Stimulated activated CD8-positive, alpha-beta memory T cell treated with anti-CD3 and anti-CD28 coated beads, Interleukin-12 subunit alpha, Interleukin-12 subunit beta, amount 100 ng/mL, for 24 hours (primary cell): ENCODE data around the gene WDR45.
A peak's percentile ranks its signal among the peaks of the same experiment; 100 is the strongest.
"Not testable (repeated sequence)": the region's sequence is repeated elsewhere in the genome, so short reads cannot be mapped to it uniquely, and the experiment has no call there.

ENCODE experiments used
- DNase-seq: peaks from one replicate; pipeline ENCODE4 v3.0.0-alpha.2; 2020; ENCODE audit errors: extremely low read depth

WDR45 gene

DNA sequence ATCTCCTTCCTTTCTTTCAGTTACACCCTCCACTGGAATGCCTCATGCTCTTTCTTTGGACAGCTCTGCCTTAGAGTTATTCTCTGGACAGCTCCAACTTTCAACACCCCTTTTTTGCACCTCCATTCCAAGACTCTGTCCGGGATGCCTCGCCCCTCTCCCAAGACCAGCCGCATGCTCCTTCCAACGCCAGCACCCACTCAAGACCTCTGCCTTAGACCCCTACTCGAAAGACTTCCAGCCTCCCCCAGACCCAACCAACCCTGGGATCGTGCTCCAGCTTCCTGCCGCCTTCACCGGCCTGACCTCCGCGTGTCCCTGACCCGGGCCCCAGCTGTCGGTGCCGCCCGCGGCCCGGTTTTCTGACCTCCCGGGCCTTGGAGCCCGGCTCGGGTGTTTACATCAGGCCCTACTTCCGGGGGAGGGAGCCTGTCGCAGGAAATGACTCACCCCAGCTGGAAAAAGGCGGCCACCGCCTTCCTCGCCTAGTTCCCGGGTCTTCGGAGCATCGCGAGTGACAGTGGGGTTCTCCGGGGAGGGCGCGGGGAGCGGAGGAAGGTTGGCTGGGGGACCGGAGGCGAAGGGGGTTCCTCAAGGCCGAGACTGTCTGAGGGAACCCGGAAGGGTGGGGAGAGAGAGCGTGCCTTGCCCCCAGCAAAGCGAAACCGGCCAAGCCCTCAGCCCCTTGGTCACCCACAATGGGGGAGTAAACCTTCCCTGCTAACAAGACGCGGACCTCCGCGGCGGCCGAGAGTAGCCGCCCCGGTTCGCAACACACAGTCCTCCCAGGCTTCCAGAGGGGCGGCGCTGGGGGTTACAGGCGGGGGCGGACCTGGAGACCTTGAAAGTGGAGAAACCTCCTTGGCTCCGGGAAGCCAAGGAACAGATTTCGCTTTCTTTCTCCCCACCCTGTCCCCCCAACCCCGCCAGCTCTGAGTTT is at the start of gene WDR45:
Gene WDR45 (minus strand): TSS at position 399 of the 940 bp plus-strand sequence. CDS start 1,792 bp downstream, outside the sequence.
- DNase-seq, result peak; percentile 31

DNA sequence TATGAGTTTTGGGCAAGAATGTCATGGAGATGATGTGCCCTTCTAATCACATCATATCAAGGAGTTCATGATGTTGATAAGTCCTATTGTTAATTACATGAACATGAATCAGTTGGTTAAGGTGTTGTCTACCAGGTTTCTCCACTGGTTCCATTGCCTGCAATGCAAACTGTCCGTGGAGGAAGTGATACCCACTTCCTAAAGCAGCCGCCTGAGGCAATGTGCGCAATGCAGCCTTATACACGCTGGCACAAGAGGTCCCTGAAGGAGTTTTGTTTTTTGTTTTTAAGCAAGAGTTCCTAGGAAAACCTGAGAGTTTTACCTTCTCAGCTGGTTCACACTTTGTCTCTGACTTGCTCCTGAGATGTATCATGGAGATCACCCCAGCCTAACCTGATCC is 49.7 kb upstream of the WDR45 start:
- DNase-seq, result no peak

- not testable (repeated sequence) for DNase-seq
Observed at GRCh38 chrX:49127742-49128258, 48.1 kb upstream of the WDR45 start.

- DNase-seq, result no peak
Observed at GRCh38 chrX:49122499-49122898, 42.8 kb upstream of the WDR45 start.

GRCh38 chrX:49120091-49120490 is 40.4 kb upstream of the WDR45 start:
- DNase-seq, result no peak

- DNase-seq, result no peak
Observed at GRCh38 chrX:49117581-49117980, 37.9 kb upstream of the WDR45 start.

DNA sequence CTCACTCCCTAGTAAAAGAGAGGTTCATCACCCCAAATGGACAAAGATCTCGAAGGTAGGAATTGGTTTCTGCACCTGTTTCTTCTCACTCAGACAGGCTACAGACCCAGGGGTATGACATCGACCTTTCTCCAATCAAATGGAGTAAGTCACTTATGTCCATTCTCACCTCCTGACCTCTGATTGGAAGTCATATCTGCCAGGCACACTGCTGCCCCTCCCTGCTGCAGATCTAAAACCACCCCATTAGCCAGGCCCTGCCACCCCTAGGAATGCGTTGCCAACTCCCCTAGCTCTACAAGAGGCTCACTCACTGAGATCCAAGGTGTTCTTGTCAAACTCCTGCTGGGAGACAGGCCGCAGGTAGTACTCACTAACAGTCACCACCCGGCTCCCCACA is 37.0 kb upstream of the WDR45 start:
- DNase-seq, result no peak

GRCh38 chrX:49116076-49116475 is 36.4 kb upstream of the WDR45 start:
- DNase-seq, result no peak

DNA sequence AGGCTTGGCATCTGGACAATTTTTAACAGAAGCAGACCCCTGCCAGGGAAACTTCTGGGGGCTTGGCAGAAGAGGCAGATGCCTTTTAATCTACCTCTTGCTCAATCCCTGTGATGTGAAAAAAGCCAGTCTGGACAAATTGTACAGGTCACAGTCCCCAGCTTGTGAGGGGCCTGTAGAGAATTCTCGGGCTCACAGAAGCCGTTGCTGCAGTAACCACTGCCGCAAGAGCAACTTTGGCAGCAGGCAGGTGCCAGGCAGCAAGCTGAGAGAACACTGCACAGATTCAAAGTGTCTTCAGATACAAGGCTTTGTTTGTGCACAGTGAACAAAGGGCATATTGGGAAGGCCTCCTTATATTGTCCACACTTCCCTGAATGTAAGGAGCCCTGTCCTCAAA is 32.1 kb upstream of the WDR45 start:
- no peak for DNase-seq

DNA sequence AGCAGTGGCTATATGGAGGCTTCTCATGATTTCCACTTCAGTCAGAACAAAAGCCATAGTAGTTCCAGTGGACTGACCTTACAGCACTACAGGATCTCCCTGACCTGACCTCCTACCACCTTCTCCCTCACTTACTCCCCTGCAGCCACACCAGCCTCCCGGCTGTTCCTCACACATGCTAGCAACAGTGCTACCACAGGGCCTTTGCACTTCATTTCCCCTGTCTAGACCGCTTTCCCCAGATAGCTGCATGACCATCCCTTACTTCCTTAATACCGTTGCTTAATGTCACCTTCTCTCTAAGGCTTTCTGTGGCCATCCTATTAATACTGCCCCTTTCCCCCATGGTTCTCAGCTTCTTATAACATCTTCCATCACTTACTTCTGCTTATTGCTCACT is 30.7 kb upstream of the WDR45 start:
- DNase-seq, result no peak

DNA sequence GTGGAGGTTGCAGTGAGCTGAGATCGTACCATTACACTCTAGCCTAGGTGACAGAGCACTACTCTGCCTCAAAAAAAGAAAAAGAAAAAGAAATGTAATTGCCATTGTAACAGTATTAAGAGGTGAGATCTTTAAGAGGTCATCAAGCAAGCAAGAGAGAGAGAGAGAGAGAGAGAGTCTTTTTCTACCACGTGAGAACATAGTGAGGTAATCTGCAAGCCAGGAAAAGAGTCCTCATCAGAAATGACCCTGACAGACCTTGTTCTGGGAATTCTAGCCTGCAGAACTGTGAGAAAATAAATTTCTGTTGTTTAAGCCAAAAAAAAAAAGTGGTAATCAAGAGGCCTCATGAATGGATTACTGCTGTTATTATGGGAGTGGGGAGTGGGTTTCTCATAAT is 29.0 kb upstream of the WDR45 start:
- DNase-seq, result no peak

DNA sequence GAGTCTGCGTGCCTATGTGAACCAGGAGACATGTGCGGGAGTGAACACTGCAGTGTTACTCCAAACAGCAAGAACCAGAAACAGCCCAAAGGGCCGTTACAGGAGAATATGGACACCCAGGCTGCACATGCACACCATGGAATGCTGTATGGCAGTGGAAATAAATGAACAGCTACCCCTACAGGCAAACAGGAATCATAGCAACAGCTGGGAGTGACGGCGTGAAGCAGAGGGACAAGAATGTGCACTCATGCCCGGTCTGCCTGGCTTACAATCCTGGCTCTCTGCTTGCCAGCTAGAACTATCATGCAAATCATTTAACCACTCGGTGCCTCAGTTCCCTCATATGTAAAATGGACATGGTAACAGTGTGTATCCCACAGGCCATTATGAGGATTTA is 27.2 kb upstream of the WDR45 start:
- no peak for DNase-seq

DNA sequence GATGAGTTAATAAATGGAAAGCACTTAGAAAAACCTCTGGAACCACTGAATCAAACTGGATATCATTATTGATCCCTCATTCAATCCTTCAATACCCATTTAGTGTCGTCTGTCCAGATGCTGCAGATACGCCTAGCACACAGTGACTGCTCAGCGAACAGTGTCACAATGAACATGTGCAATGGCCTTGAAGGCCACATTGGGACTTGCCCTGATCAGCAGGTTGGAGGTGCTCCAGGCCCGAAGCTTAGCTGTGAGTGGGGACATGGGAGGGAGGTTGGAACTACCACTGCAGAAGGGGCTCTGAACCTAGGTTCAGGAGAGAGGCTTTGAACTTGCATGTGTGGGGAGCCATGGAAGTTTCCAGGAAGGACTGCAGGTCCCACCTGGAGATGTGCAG is 26.6 kb upstream of the WDR45 start:
- DNase-seq, result no peak

DNA sequence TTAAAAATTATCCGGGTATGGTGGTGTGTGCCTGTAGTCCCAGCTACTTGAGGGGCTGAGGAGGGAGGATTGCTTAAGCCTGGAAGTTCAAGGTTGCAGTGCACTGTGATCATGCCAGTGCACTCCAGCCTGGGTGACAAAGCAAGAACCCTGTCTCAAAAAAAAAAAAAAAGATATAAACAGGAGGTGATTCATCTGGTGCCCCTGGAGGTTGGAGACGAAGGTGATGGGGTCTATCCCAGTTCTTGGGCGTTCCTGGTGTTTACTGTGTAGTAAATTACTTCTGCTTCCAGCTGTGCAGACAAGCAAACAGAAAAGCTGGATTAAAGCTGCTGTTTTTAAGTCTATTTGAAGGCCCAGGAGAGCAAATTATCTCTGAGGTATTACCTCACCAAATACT is 23.9 kb upstream of the WDR45 start:
- no peak for DNase-seq

- no peak for DNase-seq
Observed at GRCh38 chrX:49102190-49102589, 22.5 kb upstream of the WDR45 start.

DNA sequence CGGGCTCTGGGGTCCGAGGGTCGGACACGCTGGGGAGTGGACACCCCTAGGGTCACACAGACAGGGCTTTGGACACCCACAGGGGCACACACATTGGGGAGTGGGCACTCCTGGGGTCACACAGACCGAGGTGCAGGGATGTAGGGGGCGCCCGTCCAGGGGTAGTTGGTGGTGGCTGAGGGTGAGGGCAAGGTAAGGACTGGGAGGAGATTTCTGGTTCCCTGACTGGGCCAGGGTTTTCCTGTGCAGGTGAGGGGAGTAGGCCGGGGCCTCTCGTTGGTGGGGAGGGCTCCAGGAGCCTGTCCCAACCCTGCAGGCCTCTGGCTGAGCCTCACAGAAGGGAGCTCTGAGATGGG is 21.9 kb upstream of the WDR45 start:
- DNase-seq, result no peak

DNA sequence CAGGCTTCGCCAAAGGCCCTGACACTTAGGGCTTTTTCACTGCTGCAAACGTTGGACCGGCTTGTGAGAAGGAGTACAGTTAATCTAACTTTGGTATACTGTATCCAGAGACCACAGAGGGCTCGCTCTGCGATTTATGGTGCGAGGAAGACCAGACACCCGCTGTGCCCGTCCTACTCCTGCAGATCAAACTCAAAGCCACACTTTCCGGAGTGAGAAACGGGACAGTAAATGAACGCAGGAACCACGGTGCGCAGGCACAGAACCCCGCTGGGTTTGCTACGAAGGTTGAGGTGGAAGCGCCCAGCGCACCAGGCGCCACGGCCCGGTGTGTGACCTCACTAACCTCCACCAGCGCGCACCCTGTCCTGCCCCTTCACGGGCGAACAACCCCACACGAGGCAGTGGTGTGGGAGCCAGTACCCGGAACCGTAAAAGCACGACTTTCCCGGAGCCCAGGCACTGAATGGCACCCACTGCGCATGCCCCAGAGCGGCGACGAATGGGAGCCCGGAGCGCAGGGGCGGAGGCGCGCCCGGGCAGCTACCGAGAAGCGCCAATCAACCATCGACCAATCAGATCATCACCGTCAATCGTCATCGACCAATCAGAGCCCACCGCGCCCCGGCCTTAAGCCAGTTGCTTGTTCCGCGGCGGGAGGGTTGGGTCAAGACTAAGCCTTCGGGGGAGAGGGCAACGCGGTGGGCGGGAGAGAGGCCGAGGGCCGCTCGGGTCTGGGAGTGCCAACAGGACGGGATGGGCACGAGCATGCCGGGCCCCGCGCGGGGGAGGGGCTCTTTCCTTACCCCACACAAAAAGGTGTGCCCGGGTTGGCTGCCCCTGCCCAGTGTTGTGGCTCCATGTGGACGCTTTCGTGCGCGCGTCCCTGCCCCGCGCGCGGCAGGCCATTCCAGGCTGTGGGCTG is 21.3 kb upstream of the WDR45 start:
- peak; percentile 72 for DNase-seq

GRCh38 chrX:49096419-49096818 is 16.7 kb upstream of the WDR45 start:
- no peak for DNase-seq

- no peak for DNase-seq
Observed at GRCh38 chrX:49089553-49089952, 9.9 kb upstream of the WDR45 start.

DNA sequence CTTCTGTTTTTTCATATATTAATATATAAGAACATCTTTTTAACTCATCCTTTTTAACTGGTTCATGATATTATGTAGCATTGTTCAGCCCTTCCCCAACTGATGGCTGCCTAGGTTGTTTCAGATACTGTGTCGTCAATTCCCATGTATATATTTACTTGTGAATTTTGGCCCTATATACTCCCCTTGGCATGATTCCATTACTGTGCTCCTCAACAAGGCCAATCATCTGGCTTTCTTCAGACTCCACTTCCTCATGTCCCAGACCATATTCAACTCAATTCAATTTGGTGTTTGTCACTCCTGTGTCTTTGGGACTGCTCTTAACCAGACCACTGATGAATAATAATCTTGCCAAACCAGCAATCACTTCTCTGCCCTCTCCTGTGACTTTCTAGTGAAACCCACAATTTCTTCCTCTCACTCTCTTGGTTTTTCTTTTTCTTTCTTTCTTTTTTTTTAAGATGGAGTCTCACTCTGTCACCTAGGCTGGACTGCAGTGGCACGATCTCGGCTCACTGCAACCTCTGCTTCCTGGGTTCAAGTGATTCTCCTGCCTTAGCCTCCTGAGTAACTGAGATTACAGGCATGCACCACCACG is 2.7 kb upstream of the WDR45 start:
- DNase-seq, result no peak

GRCh38 chrX:49077941-49078340 is 1.7 kb downstream of the WDR45 start:
- DNase-seq, result no peak

- DNase-seq, result no peak
Observed at GRCh38 chrX:49075347-49075746, 4.3 kb downstream of the WDR45 start.
